Measurements from ENCODE around the gene CAMTA1. TPM values are rescaled to one million over a fixed set of nuclear protein-coding genes. Genes with fewer than 3 reads are reported as not detected.

Gene CAMTA1
- total RNA-seq, 2 donors from 2014 or later, result 76.6 to 85.8 TPM

- intact Hi-C loops (cut with DNase I, micrococcal nuclease), result no loop called here
- ATAC-seq, result no peak
- DNase-seq, result no peak
Observed at GRCh38 chr1:6867321-6867720, 82.1 kb downstream of the CAMTA1 start.

- DNase-seq (no peak), ATAC-seq (peak; percentile 46)
- intact Hi-C loops (cut with DNase I, micrococcal nuclease), result no loop called here
Observed at GRCh38 chr1:6867729-6868659, 82.7 kb downstream of the CAMTA1 start.

- ATAC-seq (peak; percentile 49), DNase-seq (no peak)
- intact Hi-C loops (cut with DNase I, micrococcal nuclease), result no loop called here
Observed at GRCh38 chr1:6868660-6869380, 83.6 kb downstream of the CAMTA1 start.

- intact Hi-C loops (cut with DNase I, micrococcal nuclease), result no loop called here
- DNase-seq, result no peak
- ATAC-seq, result no peak
Observed at GRCh38 chr1:6869545-6869944, 84.3 kb downstream of the CAMTA1 start.

- DNase-seq, result no peak
- no peak for ATAC-seq
- intact Hi-C loops (cut with DNase I, micrococcal nuclease), result no loop called here
Observed at GRCh38 chr1:6870086-6870485, 84.8 kb downstream of the CAMTA1 start.

- intact Hi-C loops (cut with DNase I, micrococcal nuclease), result no loop called here
- ATAC-seq (no peak), DNase-seq (no peak)
Observed at GRCh38 chr1:6870571-6870970, 85.3 kb downstream of the CAMTA1 start.

GRCh38 chr1:6871300-6871972, 86.2 kb downstream of the CAMTA1 start:
- DNase-seq, result no peak
- intact Hi-C loops (cut with DNase I, micrococcal nuclease), result no loop called here
- no peak for ATAC-seq

- DNase-seq (no peak), ATAC-seq (no peak)
- intact Hi-C loops (cut with DNase I, micrococcal nuclease), result no loop called here
Observed at GRCh38 chr1:6872573-6873261, 87.5 kb downstream of the CAMTA1 start.

- ATAC-seq (no peak), DNase-seq (no peak)
- intact Hi-C loops (cut with DNase I, micrococcal nuclease), result no loop called here
Observed at GRCh38 chr1:6873298-6874015, 88.2 kb downstream of the CAMTA1 start.

- DNase-seq (no peak), ATAC-seq (no peak)
- intact Hi-C loops (cut with DNase I, micrococcal nuclease), result no loop called here
Observed at GRCh38 chr1:6874298-6874697, 89.0 kb downstream of the CAMTA1 start.

GRCh38 chr1:6880951-6881690, 95.9 kb downstream of the CAMTA1 start:
- intact Hi-C loops (cut with DNase I, micrococcal nuclease), result loop anchor here (10.0 kb wide), 1 partner anchor 156 kb away; no protein-coding TSS in a partner anchor
- DNase-seq (no peak), ATAC-seq (no peak)

GRCh38 chr1:6882414-6882813, 97.2 kb downstream of the CAMTA1 start:
- intact Hi-C loops (cut with DNase I, micrococcal nuclease), result loop anchor here (10.0 kb wide), 1 partner anchor 158 kb away; no protein-coding TSS in a partner anchor
- DNase-seq (no peak), ATAC-seq (no peak)

- no peak for DNase-seq
- intact Hi-C loops (cut with DNase I, micrococcal nuclease), result loop anchor here (10.0 kb wide), 1 partner anchor 160 kb away; no protein-coding TSS in a partner anchor
- no peak for ATAC-seq
Observed at GRCh38 chr1:6884652-6885153, 99.4 kb downstream of the CAMTA1 start.

- intact Hi-C loops (cut with DNase I, micrococcal nuclease), result loop anchor here (10.0 kb wide), 1 partner anchor 161 kb away; no protein-coding TSS in a partner anchor
- no peak for DNase-seq
Observed at GRCh38 chr1:6885426-6885825, 100.2 kb downstream of the CAMTA1 start.

GRCh38 chr1:6886523-6886922, 101.3 kb downstream of the CAMTA1 start:
- DNase-seq, result no peak
- ATAC-seq, result no peak
- intact Hi-C loops (cut with DNase I, micrococcal nuclease), result loop anchor here (10.0 kb wide), 1 partner anchor 162 kb away; no protein-coding TSS in a partner anchor

More at GRCh38 chr1:6885426-6885825, 100.2 kb downstream of the CAMTA1 start:
- no peak for ATAC-seq

GRCh38 chr1:6888268-6888667, 103.0 kb downstream of the CAMTA1 start:
- DNase-seq, result no peak
- no peak for ATAC-seq
- intact Hi-C loops (cut with DNase I, micrococcal nuclease), result loop anchor here (10.0 kb wide), 1 partner anchor 163 kb away; no protein-coding TSS in a partner anchor

GRCh38 chr1:6888870-6889269, 103.6 kb downstream of the CAMTA1 start:
- DNase-seq (no peak), ATAC-seq (no peak)
- intact Hi-C loops (cut with DNase I, micrococcal nuclease), result loop anchor here (10.0 kb wide), 1 partner anchor 164 kb away; no protein-coding TSS in a partner anchor
